HFF-Myc (cell line): ENCODE measurements around the gene DLG2.
A peak's percentile ranks its signal among the peaks of the same experiment; 100 is the strongest.

Experiments
- DNase-seq: peaks from one replicate; pipeline ENCODE4 v3.0.0-alpha.2; 2011; ENCODE audit warnings: low read depth; ENCODE audit errors: extremely low read depth
- H3K4me3 ChIP-seq: replicated peaks from 2 replicates; pipeline ENCODE4 v1.5.1; 2011; ENCODE audit warnings: low read depth, mild to moderate bottlenecking, control low read depth, low read length
- CTCF ChIP-seq: IDR thresholded peaks from 2 replicates; pipeline ENCODE4 v1.5.1; 2012; ENCODE audit warnings: mild to moderate bottlenecking, low read depth, low read length, control low read depth; ENCODE audit errors: missing control alignments

DLG2 gene

DNA sequence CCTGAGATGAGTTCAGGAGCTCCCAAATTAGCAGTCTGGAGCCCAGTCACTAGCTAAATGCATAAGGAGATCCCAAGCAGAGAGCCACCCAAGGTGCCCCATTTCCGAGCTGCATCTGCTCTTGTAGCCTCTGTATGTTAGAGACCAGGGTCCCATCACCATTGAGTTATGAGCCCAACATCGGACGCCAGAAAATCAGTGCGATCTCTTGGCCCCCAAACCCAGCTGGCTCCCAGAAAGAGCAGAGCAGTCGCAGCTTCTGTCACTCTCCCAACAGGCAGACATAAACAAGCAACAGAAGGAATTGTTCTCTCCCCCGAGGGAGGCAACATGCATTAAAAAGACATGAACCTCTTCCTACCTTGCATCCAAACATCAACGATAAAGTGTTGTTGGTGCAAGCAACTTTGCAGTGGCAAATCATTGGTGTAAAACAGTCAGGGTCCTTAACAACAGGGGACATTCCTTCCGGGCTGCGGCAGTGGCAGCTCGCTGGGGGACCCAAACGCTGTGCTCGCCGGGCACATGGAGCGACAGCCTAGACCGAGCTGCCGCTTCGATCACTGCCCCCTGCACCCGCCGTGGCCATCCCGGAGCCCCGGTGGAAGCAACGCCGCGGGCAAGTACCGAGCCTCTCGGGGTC is 907.1 kb downstream of the DLG2 start:
- no peak overlapping the region for H3K4me3 ChIP-seq
- TF ChIP-seq CTCF = no peak
- DNase-seq = no peak

DNA sequence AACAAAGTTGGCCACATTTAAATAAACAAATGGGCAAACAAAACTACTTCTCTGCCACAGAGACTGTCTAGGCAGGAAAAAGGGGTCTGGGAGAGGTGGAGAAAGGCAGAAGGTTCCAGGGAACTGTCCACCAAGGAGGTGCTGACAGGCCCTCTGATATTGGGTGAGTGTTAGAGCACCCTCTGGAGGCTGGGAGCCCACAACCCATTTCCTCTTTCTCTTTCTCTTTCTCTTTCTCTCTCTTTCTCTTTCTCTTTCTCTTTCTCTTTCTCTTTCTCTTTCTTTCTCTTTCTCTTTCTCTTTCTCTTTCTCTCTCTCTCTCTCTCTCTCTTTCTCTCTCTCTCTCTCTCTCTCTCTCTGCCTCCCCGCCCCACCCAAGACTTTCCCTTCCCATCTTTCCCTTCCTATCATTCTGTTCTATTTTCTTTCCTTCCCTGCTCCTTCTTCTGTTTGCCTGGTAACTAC is 912.8 kb downstream of the DLG2 start:
- peak; percentile 32 for TF ChIP-seq CTCF
- H3K4me3 ChIP-seq = no peak overlapping the region
- peak; percentile 1 for DNase-seq

- DNase-seq = no peak
- no peak overlapping the region for H3K4me3 ChIP-seq
- TF ChIP-seq CTCF = no peak
Observed at GRCh38 chr11:84691830-84692229, 935.3 kb downstream of the DLG2 start.

- H3K4me3 ChIP-seq = no peak overlapping the region
- DNase-seq = no peak
- no peak for TF ChIP-seq CTCF
Observed at GRCh38 chr11:84687433-84687832, 939.7 kb downstream of the DLG2 start.

DNA sequence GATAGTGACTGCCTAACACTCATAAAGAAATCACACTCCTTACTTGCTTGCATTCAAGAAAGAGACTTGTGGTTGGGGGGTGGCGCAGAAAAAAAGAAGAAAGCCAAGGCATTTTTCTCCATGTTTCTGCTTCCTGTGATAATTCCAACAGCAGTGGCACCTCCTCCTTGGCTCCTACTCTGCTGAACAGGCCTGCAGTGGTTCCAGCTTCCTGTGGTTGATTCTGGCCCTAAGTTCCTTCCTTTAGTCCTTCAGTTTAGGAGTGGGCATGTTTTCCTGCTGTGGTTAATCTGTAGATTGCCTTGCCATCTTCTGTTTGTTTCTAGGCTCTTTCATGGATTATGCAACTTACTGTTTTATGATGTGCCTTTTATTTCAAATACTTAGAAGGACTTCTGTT is 940.4 kb downstream of the DLG2 start:
- H3K4me3 ChIP-seq = no peak overlapping the region
- TF ChIP-seq CTCF = no peak
- no peak for DNase-seq

GRCh38 chr11:84685976-84686375 is 941.2 kb downstream of the DLG2 start:
- H3K4me3 ChIP-seq = no peak overlapping the region
- no peak for DNase-seq
- no peak for TF ChIP-seq CTCF

DNA sequence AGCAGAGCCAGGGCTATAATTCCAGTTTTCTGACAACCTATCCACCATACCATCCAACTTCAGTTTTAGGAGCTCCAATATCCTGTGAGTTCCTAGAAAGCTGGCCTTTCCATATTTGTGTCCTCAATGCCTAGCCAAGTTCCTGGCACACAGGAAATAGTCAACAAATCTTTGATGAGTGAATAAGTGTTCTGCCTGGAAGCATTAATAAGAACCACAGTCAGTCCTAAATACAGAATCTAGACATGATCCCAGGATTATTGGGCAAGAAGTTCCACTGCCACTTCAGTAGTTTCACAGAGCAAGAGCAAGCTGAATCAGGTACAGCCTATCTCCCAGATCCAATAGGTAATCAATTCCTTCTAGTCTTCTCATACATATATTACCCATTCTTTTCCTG is 942.0 kb downstream of the DLG2 start:
- no peak for TF ChIP-seq CTCF
- DNase-seq = no peak
- H3K4me3 ChIP-seq = no peak overlapping the region
